Germinal center (tissue), 1 donor: ENCODE data around the gene OR13A1.
"Not testable (repeated sequence)": the region's sequence is repeated elsewhere in the genome, so short reads cannot be mapped to it uniquely, and the experiment has no call there.

Experiments
- DNase-seq: peaks from one replicate; pipeline ENCODE4 v3.0.0; 2012; ENCODE audit warnings: mixed read lengths, low spot score

The OR13A1 gene

GRCh38 chr10:45280113-45280760, 35.2 kb downstream of the OR13A1 start:
- no peak for DNase-seq

- DNase-seq: no peak
Observed at GRCh38 chr10:45279682-45280081, 35.7 kb downstream of the OR13A1 start.

GRCh38 chr10:45278860-45279498, 36.4 kb downstream of the OR13A1 start:
- DNase-seq: no peak

- DNase-seq: not testable (repeated sequence)
Observed at GRCh38 chr10:45276146-45276545, 39.3 kb downstream of the OR13A1 start.

- DNase-seq: no peak
Observed at GRCh38 chr10:45274364-45274763, 41.0 kb downstream of the OR13A1 start.

GRCh38 chr10:45267777-45268176, 47.6 kb downstream of the OR13A1 start:
- not testable (repeated sequence) for DNase-seq

- DNase-seq: no peak
Observed at GRCh38 chr10:45265996-45266395, 49.4 kb downstream of the OR13A1 start.

GRCh38 chr10:45261946-45262345, 53.5 kb downstream of the OR13A1 start:
- DNase-seq: no peak

- DNase-seq: no peak
Observed at GRCh38 chr10:45261243-45261775, 54.1 kb downstream of the OR13A1 start.

GRCh38 chr10:45260635-45261034, 54.8 kb downstream of the OR13A1 start:
- not testable (repeated sequence) for DNase-seq

GRCh38 chr10:45259786-45260495, 55.5 kb downstream of the OR13A1 start:
- not testable (repeated sequence) for DNase-seq

GRCh38 chr10:45257600-45257999, 57.8 kb downstream of the OR13A1 start:
- no peak for DNase-seq

- no peak for DNase-seq
Observed at GRCh38 chr10:45256246-45256645, 59.2 kb downstream of the OR13A1 start.

- DNase-seq: no peak
Observed at GRCh38 chr10:45255706-45256105, 59.7 kb downstream of the OR13A1 start.

- no peak for DNase-seq
Observed at GRCh38 chr10:45254892-45255291, 60.5 kb downstream of the OR13A1 start.

GRCh38 chr10:45253183-45253914, 62.1 kb downstream of the OR13A1 start:
- DNase-seq: peak; percentile 10
